Renal cortex interstitium (tissue), 11 donors: Measurements from ENCODE around the gene LYST. TPM values are rescaled to one million over a fixed set of nuclear protein-coding genes. Genes with fewer than 3 reads are reported as not detected.
"Not testable (repeated sequence)": the region's sequence is repeated elsewhere in the genome, so short reads cannot be mapped to it uniquely, and the experiment has no call there.

Source experiments
- DNase-seq, 11 donors: peaks; one replicate each; pipeline ENCODE4 v3.0.0-alpha.2; 2013; ENCODE audit warnings: low read depth in 9 of 11, low spot score in 4 of 11; ENCODE audit errors: extremely low read depth in 1 of 11
- polyA plus RNA-seq, 3 donors: library from polyadenylated mRNA; unstranded; fragments of 120-200 nt; gene quantifications; one replicate each; pipeline ENCODE4 v1.2.1, GENCODE V29; 2013; ENCODE audit not compliant: insufficient read length in 3 of 3

The LYST gene
- polyA plus RNA-seq, 3 donors = 10.2 to 13.3 (median 11.1) TPM

GRCh38 chr1:235864931-235865525 is 1.7 kb downstream of the LYST start:
- no peak for DNase-seq

GRCh38 chr1:235864469-235864868 is 2.2 kb downstream of the LYST start:
- no peak for DNase-seq

GRCh38 chr1:235863699-235864093 is 3.0 kb downstream of the LYST start:
- DNase-seq = no peak

GRCh38 chr1:235861857-235862256 is 4.8 kb downstream of the LYST start:
- no peak for DNase-seq

GRCh38 chr1:235860829-235861228 is 5.9 kb downstream of the LYST start:
- no peak for DNase-seq

- DNase-seq = no peak
Measured at GRCh38 chr1:235859789-235860188, 6.9 kb downstream of the LYST start.

DNA sequence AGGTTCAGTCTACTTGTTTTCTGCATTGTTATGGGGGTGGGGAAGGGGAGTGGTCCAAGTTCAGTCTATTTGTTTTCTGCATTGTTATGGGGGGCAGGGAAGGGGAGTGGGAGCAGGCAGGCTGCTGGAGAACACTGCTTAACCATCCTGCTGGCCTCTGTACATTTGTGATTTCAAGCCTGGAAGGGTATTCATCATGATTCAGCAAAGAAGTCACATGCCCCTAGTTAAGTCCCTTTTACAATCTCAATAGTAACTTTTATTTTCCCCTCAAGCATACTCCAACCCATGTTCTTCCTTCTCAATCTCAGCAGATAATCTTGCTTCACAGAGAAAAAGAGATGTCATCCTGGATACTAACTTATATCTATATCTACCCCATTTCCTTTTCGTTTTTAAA is 7.9 kb downstream of the LYST start:
- DNase-seq = no peak

DNA sequence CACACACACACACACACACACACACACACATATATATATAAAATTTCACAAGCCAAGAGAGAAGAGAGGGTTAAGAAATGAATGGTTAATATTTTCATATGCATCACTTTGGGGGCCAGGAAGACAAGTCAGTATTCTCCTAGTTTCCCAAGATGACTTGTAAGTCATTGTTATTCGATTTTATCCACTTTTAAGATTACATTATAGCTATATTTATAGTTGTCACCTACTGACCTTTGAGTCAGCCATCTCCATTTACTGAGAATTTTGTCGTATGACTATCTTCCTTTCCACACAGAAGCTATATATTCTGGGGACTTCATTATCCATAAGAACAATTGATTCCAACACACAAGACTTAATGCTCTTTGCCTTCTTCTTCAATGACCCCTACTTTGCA is 8.9 kb downstream of the LYST start:
- DNase-seq = no peak

GRCh38 chr1:235855811-235856429 is 10.8 kb downstream of the LYST start:
- no peak for DNase-seq

DNA sequence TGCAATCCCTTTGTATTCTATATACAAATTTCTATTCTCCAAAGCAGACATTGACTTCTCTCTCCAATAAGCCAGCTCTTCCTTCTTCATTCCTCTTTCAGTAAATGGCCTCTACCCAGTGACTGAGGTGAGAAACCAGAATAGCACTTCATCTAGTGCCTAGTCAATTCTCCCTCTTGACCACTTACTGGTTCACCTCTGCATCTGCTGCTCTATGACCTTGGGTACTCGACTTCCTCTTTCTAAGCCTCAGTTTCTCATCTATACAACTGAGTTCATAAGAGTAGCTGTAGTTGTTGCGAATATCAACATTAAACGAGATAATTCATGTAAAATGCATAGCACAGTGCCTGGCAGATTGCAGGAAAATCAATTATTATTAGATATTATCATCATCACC is 12.4 kb downstream of the LYST start:
- DNase-seq = no peak

- DNase-seq = no peak
Measured at GRCh38 chr1:235853653-235854052, 13.1 kb downstream of the LYST start.

- no peak for DNase-seq
Measured at GRCh38 chr1:235852887-235853286, 13.8 kb downstream of the LYST start.

- no peak for DNase-seq
Measured at GRCh38 chr1:235851939-235852338, 14.8 kb downstream of the LYST start.

GRCh38 chr1:235848251-235848650 is 18.5 kb downstream of the LYST start:
- DNase-seq = not testable (repeated sequence)

DNA sequence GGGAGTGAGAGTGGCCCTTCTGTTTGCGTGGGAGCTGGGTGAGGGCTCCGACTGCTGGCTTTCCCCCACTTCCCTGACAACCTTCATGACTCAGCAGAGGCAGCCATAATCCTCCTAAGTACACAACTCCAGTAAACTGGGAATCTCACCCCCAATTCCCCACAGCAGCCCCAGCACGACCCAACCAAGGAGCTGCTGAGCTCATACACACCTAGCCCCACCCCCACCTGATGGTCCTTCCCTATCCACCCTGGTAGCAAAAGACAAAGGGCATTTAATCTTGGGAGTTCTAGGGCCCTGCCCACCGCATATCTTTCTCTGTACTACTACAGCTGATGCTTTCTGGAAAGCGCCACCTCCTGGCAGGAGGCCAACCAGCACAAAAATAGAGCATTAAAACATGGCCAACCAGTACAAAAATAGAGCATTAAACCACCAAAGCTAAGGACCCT is 21.0 kb downstream of the LYST start:
- DNase-seq = not testable (repeated sequence)

DNA sequence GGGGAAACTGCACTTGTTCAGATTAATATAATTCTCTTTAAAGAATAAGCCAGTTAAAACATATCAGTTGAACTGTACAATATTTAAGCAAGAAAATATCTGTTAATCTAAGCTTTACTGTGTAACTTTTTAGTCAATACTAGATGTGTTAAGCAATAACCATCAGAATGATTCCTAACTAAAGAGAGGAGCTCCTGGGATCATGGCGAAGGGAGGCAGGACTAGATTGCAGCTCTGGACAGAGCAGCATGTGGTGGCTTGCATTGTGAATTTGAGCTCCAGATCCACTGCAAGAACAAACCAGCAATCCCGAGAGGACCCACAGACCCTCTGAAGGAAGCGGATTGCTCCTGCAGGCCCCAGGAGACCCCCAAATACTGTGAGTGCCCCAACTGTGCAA is 21.9 kb downstream of the LYST start:
- DNase-seq = no peak

- peak in 2 of 11 donors; percentile 21 to 33 for DNase-seq
Measured at GRCh38 chr1:235843461-235843961, 23.2 kb downstream of the LYST start.

DNA sequence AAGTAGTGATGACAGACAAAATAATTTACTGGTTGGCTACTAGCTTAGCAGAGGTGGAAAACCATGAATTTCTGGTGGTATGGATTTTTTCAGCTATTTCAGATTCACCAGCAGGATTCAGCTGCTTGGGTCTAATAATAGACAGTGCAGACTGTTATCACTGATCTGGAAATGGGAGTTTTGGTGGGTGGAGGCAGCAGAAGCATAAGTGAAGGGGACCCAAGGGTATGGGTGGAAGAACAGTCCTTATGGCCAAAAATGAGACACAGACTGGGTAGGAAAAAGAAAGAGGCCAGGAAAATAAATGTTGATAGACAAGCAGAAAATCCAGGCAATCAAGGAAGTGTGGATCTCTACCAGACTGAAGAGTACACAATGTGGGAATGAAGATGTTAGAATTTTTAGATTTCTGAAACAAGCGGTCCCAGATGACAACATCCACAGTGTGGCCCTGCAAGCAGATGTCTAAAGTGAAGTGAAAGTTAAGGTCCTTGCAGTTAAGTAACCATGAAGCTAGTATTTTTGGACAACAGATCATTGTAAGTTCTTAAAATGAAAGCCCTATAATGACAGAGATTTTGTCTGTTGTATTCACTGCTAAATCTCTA is 24.7 kb downstream of the LYST start:
- DNase-seq = no peak

GRCh38 chr1:235838021-235838420 is 28.7 kb downstream of the LYST start:
- DNase-seq = no peak

DNA sequence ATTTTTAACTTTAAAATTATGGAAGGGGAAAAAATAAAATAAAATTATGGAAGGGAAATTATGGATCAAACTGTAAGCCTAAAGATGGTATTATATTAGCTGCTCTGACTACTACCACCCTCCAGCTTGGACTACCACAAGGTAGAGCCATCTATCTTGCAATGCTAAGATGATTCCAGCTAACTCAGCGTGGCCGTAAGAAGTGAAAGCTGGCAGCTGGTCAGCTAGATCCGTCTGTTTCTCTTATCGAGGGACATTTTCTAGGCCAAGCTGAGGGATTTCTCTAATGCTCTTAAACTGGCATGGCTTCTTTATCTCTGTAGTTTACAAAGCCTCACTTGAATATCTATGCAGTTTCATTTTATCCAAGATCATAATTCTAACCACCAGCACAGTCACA is 31.5 kb downstream of the LYST start:
- no peak for DNase-seq
